H1 (cell line): ENCODE measurements around the gene NELFB. TPM values are rescaled to one million over a fixed set of nuclear protein-coding genes. Genes with fewer than 3 reads are reported as not detected.

Experiments
- CTCF ChIA-PET: fragments of 300-600 bp; sonication (Branson Sonifier 250); formaldehyde crosslinking; loops from one replicate; lab custom pipeline; 2021; ENCODE audit not compliant: partially characterized antibody; lab: Charles Lee
- POLR2A ChIA-PET: fragments of 300-600 bp; sonication (Branson Sonifier 250); formaldehyde crosslinking; loops from one replicate; lab custom pipeline; 2021; ENCODE audit warnings: inconsistent platforms; ENCODE audit not compliant: partially characterized antibody; lab: Charles Lee
- DNase-seq, 2 experiments: peaks; one replicate each; pipeline versions ENCODE4 v3.0.0 to v3.0.0-alpha.2; 2010 to 2022; ENCODE audit warnings: low spot score in 2 of 2, low read depth in 1 of 2, mixed read lengths in 1 of 2
- FAIRE-seq: peaks from 2 replicates; lab custom pipeline; 2011; peaks lifted over from hg19 to GRCh38; lab: Jason Lieb, UNC
- H2AFZ ChIP-seq: 2 replicates; pipeline ENCODE4 v1.8.1; 2012; ENCODE audit warnings: low read length, inconsistent platforms
- H2AK5ac ChIP-seq: 2 replicates; pipeline ENCODE4 v1.6.1; 2013; ENCODE audit warnings: low read depth, low read length
- H2BK120ac ChIP-seq: replicated peaks from 2 replicates; pipeline ENCODE3; 2013; ENCODE audit warnings: low read depth, low read length, inconsistent platforms
- H2BK12ac ChIP-seq: 2 replicates; pipeline ENCODE4 v1.6.1; 2013; ENCODE audit warnings: low read depth, low read length
- H2BK15ac ChIP-seq: 2 replicates; pipeline ENCODE4 v1.6.1; 2013; ENCODE audit warnings: low read length
- H2BK20ac ChIP-seq: 2 replicates; pipeline ENCODE4 v1.6.1; 2013; ENCODE audit warnings: low read length
- H2BK5ac ChIP-seq: 2 replicates; pipeline ENCODE4 v1.6.1; 2013; ENCODE audit warnings: low read depth, low read length
- H3K14ac ChIP-seq: 2 replicates; pipeline ENCODE4 v1.6.1; 2013; ENCODE audit warnings: inconsistent platforms; ENCODE audit not compliant: insufficient read length
- H3K18ac ChIP-seq: 2 replicates; pipeline ENCODE4 v1.6.1; 2013; ENCODE audit warnings: low read length; ENCODE audit errors: extremely low read depth
- H3K23ac ChIP-seq: 2 replicates; pipeline ENCODE4 v1.6.1; 2013; ENCODE audit warnings: inconsistent platforms; ENCODE audit not compliant: insufficient read length
- H3K23me2 ChIP-seq: 2 replicates; pipeline ENCODE4 v1.6.1; 2013; ENCODE audit warnings: low read depth, low read length
- H3K27ac ChIP-seq: 2 replicates; pipeline ENCODE4 v1.6.1; 2011; ENCODE audit warnings: low read depth, low read length, inconsistent platforms
- H3K27me3 ChIP-seq, 4 experiments: replicated peaks in 1 of 4; 1 replicate in 1 of 4; 2 replicates in 3 of 4; pipeline versions ENCODE4 v1.6.1 to v1.8.1; 2011 to 2013; ENCODE audit warnings: low read length in 3 of 4, mild to moderate bottlenecking in 3 of 4, inconsistent platforms in 2 of 4, mixed read lengths in 2 of 4, moderate library complexity in 1 of 4; ENCODE audit not compliant: control insufficient read depth in 3 of 4, insufficient read depth in 3 of 4; ENCODE audit errors: extremely low read depth in 1 of 4
- H3K36me3 ChIP-seq, 4 experiments: 2 replicates each; pipeline versions ENCODE4 v1.6.1 to v1.8.1; 2011 to 2013; ENCODE audit warnings: mild to moderate bottlenecking in 4 of 4, low read length in 3 of 4, moderate library complexity in 2 of 4, control low read depth in 1 of 4, inconsistent platforms in 1 of 4; ENCODE audit not compliant: insufficient read depth in 4 of 4, control insufficient read depth in 2 of 4
- H3K4ac ChIP-seq: replicated peaks from 2 replicates; pipeline ENCODE3; 2013; ENCODE audit warnings: low read length, low read depth, mixed read lengths, inconsistent platforms; ENCODE audit not compliant: insufficient read length
- H3K4me1 ChIP-seq, 4 experiments: replicated peaks in 1 of 4; 1 replicate in 1 of 4; 2 replicates in 3 of 4; pipeline versions ENCODE4 v1.6.1 to v1.8.1; 2011 to 2013; ENCODE audit warnings: low read length in 3 of 4, inconsistent platforms in 2 of 4, mixed read lengths in 1 of 4; ENCODE audit not compliant: insufficient read depth in 4 of 4, control insufficient read depth in 3 of 4
- H3K4me2 ChIP-seq, 2 experiments: 2 replicates each; pipeline versions ENCODE4 v1.6.1 to v1.8.1; 2011 to 2013; ENCODE audit warnings: low read depth in 2 of 2, low read length in 2 of 2, control low read depth in 1 of 2, inconsistent platforms in 1 of 2, mild to moderate bottlenecking in 1 of 2; ENCODE audit not compliant: insufficient read depth in 1 of 2
- H3K4me3 ChIP-seq, 4 experiments: fragments of 200-600, 300-600 bp in 1 of 4; sonication (generic), shearing (Covaris generic), sonication (Bioruptor Twin) in 1 of 4; 2 replicates each; pipeline versions ENCODE4 v1.5.1 to v1.8.1; 2011 to 2016; ENCODE audit warnings: low read length in 4 of 4, low read depth in 3 of 4, control low read depth in 2 of 4, inconsistent platforms in 2 of 4, mild to moderate bottlenecking in 2 of 4, mixed read lengths in 1 of 4, moderate library complexity in 1 of 4; ENCODE audit not compliant: insufficient read depth in 2 of 4; ENCODE audit errors: extremely low read depth in 1 of 4
- H3K56ac ChIP-seq: replicated peaks from 2 replicates; pipeline ENCODE3; 2013; ENCODE audit warnings: low read depth, mild to moderate bottlenecking, mixed read lengths, low read length, inconsistent platforms; ENCODE audit not compliant: insufficient read length
- H3K79me1 ChIP-seq: 2 replicates; pipeline ENCODE4 v1.6.1; 2013; ENCODE audit warnings: low read depth, low read length, control low read depth
- H3K79me2 ChIP-seq, 2 experiments: 2 replicates each; pipeline versions ENCODE4 v1.6.1 to v1.8.1; 2012 to 2013; ENCODE audit warnings: low read length in 2 of 2, mild to moderate bottlenecking in 2 of 2, inconsistent platforms in 1 of 2; ENCODE audit not compliant: insufficient read depth in 2 of 2, control insufficient read depth in 1 of 2
- H3K9ac ChIP-seq, 4 experiments: replicated peaks in 1 of 4; 1 replicate in 1 of 4; 2 replicates in 3 of 4; pipeline versions ENCODE4 v1.6.1 to v1.8.1; 2011 to 2013; ENCODE audit warnings: low read depth in 3 of 4, low read length in 3 of 4, control low read depth in 2 of 4, mild to moderate bottlenecking in 2 of 4, moderate library complexity in 2 of 4, inconsistent platforms in 1 of 4; ENCODE audit errors: extremely low read depth in 1 of 4
- H3K9me3 ChIP-seq, 2 experiments: 2 replicates each; pipeline versions ENCODE4 v1.6.1 to v1.8.1; 2012 to 2013; ENCODE audit warnings: mild to moderate bottlenecking in 2 of 2, moderate library complexity in 2 of 2, control low read depth in 1 of 2, inconsistent platforms in 1 of 2, low read depth in 1 of 2, low read length in 1 of 2, mixed read lengths in 1 of 2; ENCODE audit not compliant: insufficient read depth in 2 of 2
- H4K20me1 ChIP-seq, 2 experiments: replicated peaks in 1 of 2; 2 replicates each; pipeline versions ENCODE3 to v1.8.1; 2011 to 2013; ENCODE audit warnings: inconsistent platforms in 2 of 2, low read length in 2 of 2, mild to moderate bottlenecking in 1 of 2; ENCODE audit not compliant: insufficient read depth in 2 of 2, control insufficient read depth in 1 of 2
- H4K5ac ChIP-seq: 2 replicates; pipeline ENCODE4 v1.6.1; 2013; ENCODE audit warnings: low read length, low read depth, mixed read lengths, inconsistent platforms; ENCODE audit not compliant: insufficient read length
- H4K8ac ChIP-seq: 2 replicates; pipeline ENCODE4 v1.8.0; 2013; ENCODE audit warnings: mild to moderate bottlenecking, moderate library complexity, low read length, inconsistent platforms; ENCODE audit not compliant: insufficient read depth; ENCODE audit errors: extremely low read depth
- H4K91ac ChIP-seq: replicated peaks from 2 replicates; pipeline ENCODE3; 2013; ENCODE audit warnings: low read length, mixed read lengths, inconsistent platforms; ENCODE audit not compliant: insufficient read length
- ASH2L ChIP-seq: fragments of 200-600, 300-600 bp; sonication (generic); IDR thresholded peaks from one replicate; pipeline ENCODE4 v1.7.1; 2017; ENCODE audit warnings: low read length
- BRCA1 ChIP-seq: IDR thresholded peaks from 2 replicates; pipeline ENCODE4 v1.6.1; 2012; ENCODE audit warnings: low read depth, low read length, improper control_type of control experiment
- CEBPB ChIP-seq: IDR thresholded peaks from 2 replicates; pipeline ENCODE4 v1.6.1; 2012; ENCODE audit warnings: low read depth, low read length
- CHD2 ChIP-seq: IDR thresholded peaks from 2 replicates; pipeline ENCODE4 v1.6.1; 2012; ENCODE audit warnings: low read length, improper control_type of control experiment
- HDAC2 ChIP-seq, 2 experiments: fragments of 300-600 bp in 1 of 2; sonication (generic) in 1 of 2; IDR thresholded peaks; 2 replicates each; pipeline ENCODE4 v1.6.1; 2011 to 2012; ENCODE audit warnings: low read depth in 2 of 2, low read length in 2 of 2, mild to moderate bottlenecking in 2 of 2, moderate library complexity in 2 of 2, borderline replicate concordance in 1 of 2, inconsistent platforms in 1 of 2
- KDM4A ChIP-seq: IDR thresholded peaks from one replicate; pipeline ENCODE4 v1.7.1; 2012; ENCODE audit warnings: low read depth, mild to moderate bottlenecking, moderate library complexity, low read length, inconsistent platforms; ENCODE audit not compliant: severe bottlenecking
- MAX ChIP-seq: IDR thresholded peaks from 2 replicates; pipeline ENCODE4 v1.6.1; 2012; ENCODE audit warnings: inconsistent platforms
- POU5F1 ChIP-seq: IDR thresholded peaks from 2 replicates; pipeline ENCODE4 v1.6.1; 2011; ENCODE audit warnings: low read depth, mild to moderate bottlenecking, low read length, moderate library complexity
- RNF2 ChIP-seq: fragments of 200-900, 300-1000 bp; sonication (generic); IDR thresholded peaks from 2 replicates; pipeline ENCODE4 v1.7.1; 2016; ENCODE audit warnings: borderline replicate concordance, low read depth, mild to moderate bottlenecking, antibody characterized with exemption, low read length; ENCODE audit not compliant: poor library complexity, severe bottlenecking; ENCODE audit errors: missing control alignments
- RXRA ChIP-seq: IDR thresholded peaks from 2 replicates; pipeline ENCODE4 v1.6.1; 2011; ENCODE audit warnings: low read depth, mild to moderate bottlenecking, low read length, moderate library complexity; ENCODE audit not compliant: insufficient read depth
- SP2 ChIP-seq: IDR thresholded peaks from 2 replicates; pipeline ENCODE4 v1.6.1; 2012; ENCODE audit warnings: mild to moderate bottlenecking, low read length, inconsistent platforms
- ZNF274 ChIP-seq: IDR thresholded peaks from 2 replicates; pipeline ENCODE4 v1.7.0; 2012; ENCODE audit warnings: low read length, borderline replicate concordance; ENCODE audit errors: extremely low read depth
- WGBS, 2 experiments: shearing (Covaris generic) in 1 of 2; methylation state at CpG; one replicate each; pipeline versions ENCODE4 v1.1.6 to v1.1.7; 2013 to 2015; ENCODE audit warnings: low lambda C conversion rate in 2 of 2, mixed read lengths in 2 of 2, inconsistent platforms in 1 of 2, low coverage in 1 of 2, missing lambda C conversion rate in 1 of 2; ENCODE audit not compliant: insufficient replicate concordance in 2 of 2, insufficient coverage in 1 of 2, insufficient read length in 1 of 2; ENCODE audit errors: extremely low coverage in 1 of 2, missing lambda C conversion rate in 1 of 2; 5-methylcytosine and 5-hydroxymethylcytosine counted together
- polyA plus RNA-seq, 7 experiments: library from polyadenylated mRNA; depleted of rRNA in 3 of 7; stranded (reverse) in 5 of 7; unstranded in 2 of 7; fragments of >200 nt in 5 of 7; fragments of 200-250 nt in 2 of 7; gene quantifications; 1 replicate in 5 of 7; 2 replicates in 1 of 7; 4 replicates in 1 of 7; pipeline versions ENCODE4 v1.2.1 to v1.2.3, GENCODE V29; 2011 to 2013; ENCODE audit warnings: missing spikeins in 2 of 7, mixed read lengths in 2 of 7
- total RNA-seq: library from RNA; stranded (reverse); fragmentation: NEBNext Ultra II Directional; extraction: Animal tissue kit (Norgen Biotek cat#: 25700); gene quantifications from 2 replicates; pipeline ENCODE4 v1.2.1, GENCODE V29; 2021
- TF ChIP-seq, protein P1 (sequence below): IDR thresholded peaks from 2 replicates; pipeline ENCODE4 v1.6.1; 2011; ENCODE audit warnings: low read depth, mild to moderate bottlenecking, low read length; ENCODE audit not compliant: insufficient read depth

NELFB gene
- total and polyA plus RNA-seq, 2 of the 8 experiments (the other 6 are each of a cell fraction or from before 2014, with no cell fraction given) = 57.6 to 78.0 TPM

DNA sequence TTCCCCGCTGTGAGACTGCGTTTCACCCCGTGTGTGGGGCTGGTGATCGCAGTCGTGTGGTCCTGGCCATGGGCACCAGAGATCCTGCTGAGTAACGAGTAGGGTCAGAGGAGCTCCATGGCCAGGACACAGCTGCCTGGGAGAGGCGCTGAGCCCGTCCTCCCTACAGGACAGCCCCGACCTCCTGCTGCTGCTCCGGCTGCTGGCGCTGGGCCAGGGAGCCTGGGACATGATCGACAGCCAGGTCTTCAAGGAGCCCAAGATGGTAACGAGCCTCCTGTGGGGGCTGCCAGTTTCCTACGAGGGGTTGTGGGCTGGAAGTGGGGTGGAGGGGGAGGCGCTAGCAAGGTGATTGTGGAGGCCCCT lies 11.0 kb downstream of the NELFB start:
- H4K5ac ChIP-seq = no peak overlapping the region
- H4K91ac ChIP-seq = no peak overlapping the region
- no peak overlapping the region for H3K18ac ChIP-seq
- H3K14ac ChIP-seq = no peak overlapping the region
- peaks cover 6 to 37% (median 22%) of the 10 kb centered on the region in 4 experiments for H3K36me3 ChIP-seq
- peaks cover 0 to 10% of the 10 kb centered on the region in 2 experiments for H4K20me1 ChIP-seq
- H2BK15ac ChIP-seq = no peak overlapping the region
- H3K4me3 ChIP-seq = no peak overlapping the region
- H2BK120ac ChIP-seq = no peak overlapping the region
- H2BK12ac ChIP-seq = no peak overlapping the region
- no peak overlapping the region for H3K4me2 ChIP-seq
- H3K79me2 ChIP-seq = no peaks in the 10 kb centered on the region
- no peak overlapping the region for H3K9ac ChIP-seq
- WGBS, 2 experiments = 98% methylated on average over 9 of the region's 15 CpGs; no CpG with 5 or more reads in 1 of the 2 experiments
- H3K23ac ChIP-seq = no peak overlapping the region
- no peaks in the 10 kb centered on the region for H3K79me1 ChIP-seq
- no peak overlapping the region for H3K4ac ChIP-seq
- no peak overlapping the region for H3K27ac ChIP-seq
- H2AK5ac ChIP-seq = no peak overlapping the region
- no peak overlapping the region for H2BK5ac ChIP-seq
- H2AFZ ChIP-seq = no peak overlapping the region
- ChIA-PET CTCF (interaction anchor here (1.7 to 2.6 kb wide), 5 partner anchors 8 to 30 kb away, joined by 4 to 11 read pairs (median 5); no protein-coding TSS in a partner anchor), POLR2A (interaction anchor here (1.2 to 69.9 kb wide), 3 partner anchors 9 to 137 kb away, joined by 3 to 1462 read pairs (median 1462); partner anchors contain the start of genes CYSRT1, NDOR1, NELFB and RNF208)
- H3K23me2 ChIP-seq = no peaks in the 10 kb centered on the region
- H3K27me3 ChIP-seq = no peaks in the 10 kb centered on the region
- H4K8ac ChIP-seq = no peak overlapping the region
- H3K9me3 ChIP-seq = no peaks in the 10 kb centered on the region
- H3K56ac ChIP-seq = no peak overlapping the region
- H3K4me1 ChIP-seq = no peaks in the 10 kb centered on the region
- H2BK20ac ChIP-seq = no peak overlapping the region
- DNase-seq (no peak), FAIRE-seq (no peak)
- TF ChIP-seq CHD2 (no peak), ZNF274 (no peak), MAX (no peak), CEBPB (no peak), SP2 (no peak), POU5F1 (no peak), KDM4A (no peak), RNF2 (no peak), ASH2L (no peak), HDAC2 (IDR thresholded peaks at IDR 0.05; ENCODE audit: borderline replicate concordance in 1 of 2, low read depth in 2 of 2, low read length in 2 of 2) (no peak), RXRA (no peak), BRCA1 (no peak)
- TF ChIP-seq, protein P1, sequence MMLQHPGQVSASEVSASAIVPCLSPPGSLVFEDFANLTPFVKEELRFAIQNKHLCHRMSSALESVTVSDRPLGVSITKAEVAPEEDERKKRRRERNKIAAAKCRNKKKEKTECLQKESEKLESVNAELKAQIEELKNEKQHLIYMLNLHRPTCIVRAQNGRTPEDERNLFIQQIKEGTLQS = no peak
